ENCODE results near the gene FGFRL1.
"Not testable (repeated sequence)": the region's sequence is repeated elsewhere in the genome, so short reads cannot be mapped to it uniquely, and the experiment has no call there.

FGFRL1 gene

DNA sequence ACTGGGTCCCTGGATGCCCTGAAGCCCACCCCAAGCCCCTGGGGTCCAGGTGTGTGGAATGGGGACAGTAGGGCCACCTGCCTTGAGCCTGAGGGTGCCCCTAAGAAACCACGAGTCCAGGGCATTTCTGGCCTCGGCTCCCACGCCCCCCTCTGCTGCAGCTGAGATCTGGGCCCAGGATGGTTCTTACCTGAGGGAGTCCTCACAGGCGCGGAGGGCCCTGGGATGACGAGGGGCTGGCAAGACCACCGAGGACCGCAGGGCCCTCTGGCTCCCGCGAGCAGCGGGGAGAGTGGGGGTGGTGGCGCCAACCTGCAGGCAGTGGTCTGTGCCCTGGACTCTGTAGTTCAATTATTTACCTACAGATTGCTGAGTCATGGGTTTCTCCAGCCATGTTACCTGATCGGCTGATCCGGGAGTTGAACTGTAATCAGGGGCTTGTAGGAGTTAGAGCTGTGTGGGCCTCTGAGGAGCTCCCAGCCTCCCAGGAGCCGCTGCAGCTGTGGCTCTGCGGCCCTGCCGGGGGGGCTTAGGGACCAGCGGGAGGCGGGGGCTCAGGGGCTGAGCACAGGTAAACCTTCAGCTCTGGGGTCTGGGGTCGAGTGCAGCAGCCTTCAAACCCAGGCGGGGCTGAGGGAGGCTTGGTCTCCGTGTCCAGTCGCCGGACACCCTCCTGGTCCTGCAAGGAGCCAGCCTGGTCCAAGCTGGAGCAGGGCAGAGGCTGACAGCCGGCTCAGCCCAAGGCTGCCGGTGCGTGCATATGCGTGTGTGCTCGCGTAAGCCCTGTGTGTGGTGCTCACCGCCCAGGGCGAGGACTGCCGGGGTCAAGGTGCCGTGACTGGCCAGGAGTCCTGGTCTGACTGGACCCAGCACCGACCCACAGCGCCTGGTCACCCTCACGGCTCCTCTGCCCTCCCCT, 18.1 kb upstream of the FGFRL1 start, which contains the start of gene SLC26A1:
SLC26A1 (minus strand) TSS at position 294 of the 919 bp plus-strand sequence. CDS start 1,701 bp downstream, outside the sequence.
- DNase-seq: no peak

DNA sequence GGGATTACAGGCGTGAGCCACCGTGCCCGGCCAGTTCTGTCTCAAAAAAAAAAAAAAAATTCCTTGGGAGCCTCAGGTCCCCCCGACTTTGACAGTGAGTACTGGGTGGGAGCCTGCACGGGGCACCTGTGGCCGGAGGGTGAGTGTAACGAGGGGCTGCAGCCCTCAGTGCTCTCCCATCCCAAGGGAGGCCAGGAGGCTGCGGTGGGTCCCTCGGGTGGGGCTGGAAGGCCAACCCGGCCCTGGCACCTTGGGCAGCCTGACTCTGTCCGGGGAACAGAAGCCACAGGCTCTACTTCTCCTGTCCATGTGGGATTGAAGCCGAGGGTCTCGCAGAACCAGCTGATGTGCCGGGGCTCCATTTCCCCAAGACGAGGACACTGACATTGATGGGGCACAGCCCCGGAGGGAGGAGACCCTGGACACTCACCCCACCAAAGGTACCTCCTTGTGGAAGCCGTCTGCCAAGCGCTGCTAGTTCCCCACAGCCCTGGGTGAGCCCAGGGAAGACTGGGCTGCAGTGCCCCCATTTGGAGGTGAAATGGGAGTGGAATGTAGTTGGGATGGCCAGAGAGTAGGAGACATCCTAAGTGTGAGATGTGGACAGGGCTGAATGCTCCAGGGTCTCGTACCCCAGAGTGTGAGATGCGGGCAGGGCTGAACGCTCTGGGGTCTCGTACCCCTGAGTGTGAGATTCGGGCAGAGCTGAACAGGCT, 16.0 kb upstream of the FGFRL1 start:
- no peak for DNase-seq

DNA sequence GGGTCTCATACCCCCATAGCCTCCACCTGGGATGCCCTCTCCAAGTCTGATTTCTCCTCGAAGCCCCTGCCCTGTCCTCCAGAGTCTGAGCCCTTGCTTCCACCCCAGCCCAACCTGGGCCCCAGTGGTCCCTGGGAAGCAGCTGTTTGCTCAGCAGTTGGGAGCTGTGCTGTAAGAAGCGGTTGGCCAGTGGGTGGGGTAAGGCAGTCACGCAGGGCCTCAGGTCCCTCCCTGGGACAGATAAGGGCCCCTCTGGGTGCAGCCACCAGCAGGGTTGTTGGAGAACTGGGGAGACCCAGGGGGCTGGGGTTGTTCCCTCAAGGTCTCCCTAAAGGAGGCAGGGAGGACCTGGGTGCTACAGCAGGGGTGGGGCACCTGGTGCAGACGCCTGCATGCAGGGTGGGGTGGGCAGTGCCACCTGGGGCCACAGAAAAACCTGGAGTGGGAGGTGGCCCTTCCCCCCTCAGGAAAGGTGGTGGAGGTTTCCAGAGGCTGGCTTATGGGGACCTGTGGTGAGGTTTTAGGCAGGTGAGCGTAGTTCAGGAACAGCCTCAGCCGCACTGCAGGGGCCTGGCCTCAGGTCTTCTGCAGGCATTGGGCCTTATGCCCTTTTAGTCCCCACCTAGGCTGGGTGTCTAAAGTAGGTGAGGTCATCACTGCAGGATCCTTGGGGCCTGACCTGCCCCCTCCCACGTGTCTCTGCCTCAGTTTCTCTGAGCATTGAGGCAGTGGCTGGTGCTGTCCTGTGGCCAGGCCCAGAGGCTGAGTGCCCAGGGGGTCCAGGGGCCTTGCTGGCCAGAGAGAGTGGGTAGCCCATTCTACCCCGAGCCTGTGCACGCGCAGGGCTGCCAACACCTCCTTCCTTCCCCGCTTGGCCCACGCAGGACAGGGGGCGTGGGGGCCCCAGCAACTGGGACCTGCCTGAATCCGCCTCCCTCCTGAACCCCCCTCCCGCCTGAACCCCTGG, 15.1 kb upstream of the FGFRL1 start:
- DNase-seq: no peak

DNA sequence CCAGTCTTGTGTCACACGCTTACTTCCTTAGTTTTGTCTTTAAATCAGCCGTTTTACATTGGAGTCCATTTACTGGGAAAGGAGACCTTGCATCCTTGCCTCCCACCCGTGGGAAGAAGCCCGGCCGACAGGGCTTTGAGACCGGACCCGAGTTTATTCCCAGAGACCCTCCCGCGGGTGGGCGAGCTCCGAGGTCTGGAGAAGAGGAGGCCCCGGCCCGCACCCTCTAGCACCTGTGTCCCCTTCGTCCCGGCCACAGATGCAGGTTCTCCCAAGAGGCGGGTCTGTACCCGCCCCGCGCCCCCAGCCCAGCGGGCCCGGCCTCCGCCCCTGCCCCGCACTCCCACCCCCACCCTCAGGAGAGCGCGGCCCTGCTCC, 14.4 kb upstream of the FGFRL1 start:
- DNase-seq: no peak

DNA sequence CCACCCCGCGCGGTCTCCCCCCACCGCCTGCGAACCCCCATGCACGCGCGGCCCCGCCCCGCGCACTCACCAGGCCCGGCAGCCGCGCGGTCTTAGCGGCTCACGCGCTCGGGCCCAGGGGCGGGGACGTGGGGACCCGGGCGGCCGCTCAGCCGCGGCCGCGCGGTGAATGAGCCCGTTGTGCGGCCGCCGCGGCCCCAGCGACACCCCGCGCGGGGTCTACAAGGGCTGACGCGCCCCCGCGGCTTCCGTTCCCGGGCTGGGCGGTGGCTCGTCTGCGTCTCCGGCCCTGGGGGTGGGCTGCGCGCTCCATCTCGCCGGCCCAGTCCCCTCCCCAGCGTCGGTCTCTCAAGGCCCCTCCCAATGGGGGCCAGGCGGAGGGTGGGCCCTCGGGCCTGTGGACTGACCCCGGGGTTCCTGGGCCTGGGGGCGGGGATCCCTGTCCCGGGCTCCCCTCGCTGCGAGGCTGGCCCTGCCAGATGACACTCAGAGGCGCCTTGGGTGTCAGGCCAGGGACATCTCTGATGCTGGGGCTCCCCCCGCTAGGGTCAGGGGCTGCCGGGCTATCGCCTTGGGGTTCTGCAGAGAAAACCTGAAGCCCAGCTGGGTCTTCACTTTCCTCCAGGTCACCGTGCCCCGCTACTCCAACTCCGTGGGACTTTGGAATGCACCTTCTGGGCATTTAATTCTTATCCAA, 13.9 kb upstream of the FGFRL1 start:
- DNase-seq: no peak

DNA sequence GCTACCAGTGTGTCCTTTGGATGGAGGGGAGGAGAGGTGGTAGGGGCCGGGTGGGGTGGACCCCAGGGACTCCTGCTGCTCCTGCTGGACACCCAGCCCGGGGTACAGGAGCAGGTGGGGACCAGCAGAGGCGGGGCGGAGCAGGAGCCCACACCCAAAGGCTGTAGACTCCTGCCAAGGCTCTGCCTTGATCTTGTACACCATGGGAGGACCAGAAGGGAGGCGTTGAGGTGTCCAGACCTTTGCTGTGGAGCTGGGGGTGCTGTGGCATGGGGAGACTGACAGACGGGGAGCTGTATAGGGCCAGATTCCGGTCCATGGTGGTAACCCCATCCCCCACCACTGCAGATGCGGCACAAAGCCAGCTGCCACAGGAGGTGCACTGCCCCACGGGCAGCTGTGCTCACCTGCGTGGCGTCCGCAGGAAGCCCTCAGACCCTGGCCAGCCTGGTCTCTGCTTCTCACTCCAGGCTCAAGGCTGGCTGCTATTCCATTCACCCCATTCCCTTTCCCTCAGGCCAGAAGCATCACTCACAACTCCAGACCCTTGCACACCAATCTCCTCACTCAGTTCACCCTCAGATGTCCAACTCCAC, 13.2 kb upstream of the FGFRL1 start:
- DNase-seq: no peak

DNA sequence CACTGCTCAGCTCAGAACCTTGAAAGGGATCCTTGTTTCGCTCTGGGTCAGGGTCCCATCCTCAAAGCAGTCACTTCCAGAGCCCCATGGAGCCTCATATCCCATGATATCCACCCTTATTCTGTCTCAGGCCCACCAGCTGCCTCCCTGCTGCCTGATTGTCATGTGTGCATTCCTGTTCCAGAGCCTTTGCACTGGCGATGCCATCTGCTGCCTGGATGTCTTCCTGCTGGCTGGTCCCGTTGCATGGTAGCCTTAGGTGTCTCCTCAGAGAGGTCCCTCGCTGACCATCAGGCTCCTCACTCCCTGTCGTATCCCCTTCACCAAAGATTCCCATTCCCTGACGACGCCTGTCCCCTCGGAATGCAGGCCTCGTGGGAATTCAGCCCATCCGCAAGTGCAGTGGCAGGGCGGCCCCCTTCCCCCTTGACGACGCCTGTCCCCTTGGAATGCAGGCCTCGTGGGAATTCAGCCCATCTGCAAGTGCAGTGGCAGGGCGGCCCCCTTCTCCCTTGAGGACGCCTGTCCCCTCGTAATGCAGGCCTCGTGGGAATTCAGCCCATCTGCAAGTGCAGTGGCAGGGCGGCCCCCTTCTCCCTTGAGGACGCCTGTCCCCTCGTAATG, 12.1 kb upstream of the FGFRL1 start:
- not testable (repeated sequence) for DNase-seq

DNA sequence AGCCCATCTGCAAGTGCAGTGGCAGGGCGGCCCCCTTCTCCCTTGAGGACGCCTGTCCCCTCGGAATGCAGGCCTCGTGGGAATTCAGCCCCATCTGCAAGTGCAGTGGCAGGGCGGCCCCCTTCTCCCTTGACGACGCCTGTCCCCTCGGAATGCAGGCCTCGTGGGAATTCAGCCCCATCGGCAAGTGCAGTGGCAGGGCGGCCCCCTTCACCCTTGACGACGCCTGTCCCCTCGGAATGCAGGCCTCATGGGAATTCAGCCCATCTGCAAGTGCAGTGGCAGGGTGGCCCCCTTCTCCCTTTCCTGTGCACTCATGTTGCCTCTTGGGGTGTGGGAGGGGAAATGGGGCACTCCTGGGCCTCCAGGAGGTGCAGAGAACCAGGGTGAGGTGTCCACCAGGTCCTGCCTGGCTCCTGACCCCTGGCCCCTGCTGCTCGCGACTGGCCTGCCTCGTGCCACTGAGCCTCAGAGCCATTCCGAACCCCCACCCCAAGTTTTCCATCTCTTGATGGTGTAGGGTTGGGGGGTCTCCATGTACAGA, 11.5 kb upstream of the FGFRL1 start:
- no peak for DNase-seq

DNA sequence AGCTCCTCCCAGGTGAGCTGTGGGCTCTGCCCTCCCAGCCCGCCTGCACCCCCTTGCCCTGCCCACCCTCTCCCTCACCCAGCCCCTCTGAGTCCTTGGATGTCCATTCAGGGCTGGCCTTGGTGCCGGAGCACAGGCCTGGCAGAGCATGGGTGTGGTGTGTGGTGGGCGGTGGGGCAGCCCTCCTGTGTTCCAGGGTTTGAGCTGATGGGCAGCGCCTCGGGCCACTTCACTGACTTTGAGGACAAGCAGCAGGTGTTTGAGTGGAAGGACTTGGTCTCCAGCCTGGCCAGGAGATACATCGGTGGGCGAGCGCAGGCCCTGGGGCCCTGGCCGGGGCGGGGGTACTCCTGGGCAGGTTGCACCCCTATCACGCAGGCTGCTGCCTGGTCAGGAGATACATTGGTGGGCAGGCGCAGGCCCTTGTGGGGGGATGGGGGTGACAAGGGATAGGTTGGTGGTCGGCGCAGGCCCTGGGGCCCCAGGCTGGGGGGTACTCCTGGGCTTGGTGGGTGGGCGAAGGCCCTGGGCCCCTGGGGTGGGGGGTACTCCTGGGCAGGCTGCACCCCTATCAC, 10.7 kb upstream of the FGFRL1 start:
- no peak for DNase-seq

DNA sequence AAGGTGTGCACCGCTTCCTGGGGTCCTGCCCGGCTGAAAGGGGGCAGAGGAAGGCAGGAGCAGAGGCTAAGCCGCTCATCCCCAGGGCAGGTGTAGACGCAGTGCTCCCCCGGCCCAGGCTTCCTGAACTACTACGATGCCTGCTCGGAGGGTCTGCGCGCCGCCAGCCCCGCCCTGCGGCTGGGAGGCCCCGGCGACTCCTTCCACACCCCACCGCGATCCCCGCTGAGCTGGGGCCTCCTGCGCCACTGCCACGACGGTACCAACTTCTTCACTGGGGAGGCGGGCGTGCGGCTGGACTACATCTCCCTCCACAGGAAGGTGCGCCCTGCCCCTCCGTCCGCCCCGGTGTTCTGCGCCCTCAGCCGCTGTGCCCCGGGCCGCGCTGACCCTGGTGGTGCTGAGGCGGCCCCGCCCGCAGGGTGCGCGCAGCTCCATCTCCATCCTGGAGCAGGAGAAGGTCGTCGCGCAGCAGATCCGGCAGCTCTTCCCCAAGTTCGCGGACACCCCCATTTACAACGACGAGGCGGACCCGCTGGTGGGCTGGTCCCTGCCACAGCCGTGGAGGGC, 9.8 kb upstream of the FGFRL1 start:
- DNase-seq: no peak

DNA sequence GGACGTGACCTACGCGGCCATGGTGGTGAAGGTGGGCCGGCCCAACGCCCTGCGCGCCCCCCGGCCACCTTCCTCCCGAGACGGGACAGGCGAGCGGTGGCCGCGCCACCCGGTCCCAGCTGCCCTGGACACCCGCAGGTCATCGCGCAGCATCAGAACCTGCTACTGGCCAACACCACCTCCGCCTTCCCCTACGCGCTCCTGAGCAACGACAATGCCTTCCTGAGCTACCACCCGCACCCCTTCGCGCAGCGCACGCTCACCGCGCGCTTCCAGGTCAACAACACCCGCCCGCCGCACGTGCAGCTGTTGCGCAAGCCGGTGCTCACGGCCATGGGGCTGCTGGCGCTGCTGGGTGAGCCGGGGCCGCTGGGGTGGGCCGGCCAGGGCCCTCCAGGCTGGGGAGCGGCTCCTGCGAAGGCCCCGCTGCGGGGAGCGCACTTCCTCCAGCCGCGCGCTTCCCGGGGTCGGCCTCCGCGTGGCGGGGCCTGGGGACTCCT, 9.2 kb upstream of the FGFRL1 start:
- no peak for DNase-seq

DNA sequence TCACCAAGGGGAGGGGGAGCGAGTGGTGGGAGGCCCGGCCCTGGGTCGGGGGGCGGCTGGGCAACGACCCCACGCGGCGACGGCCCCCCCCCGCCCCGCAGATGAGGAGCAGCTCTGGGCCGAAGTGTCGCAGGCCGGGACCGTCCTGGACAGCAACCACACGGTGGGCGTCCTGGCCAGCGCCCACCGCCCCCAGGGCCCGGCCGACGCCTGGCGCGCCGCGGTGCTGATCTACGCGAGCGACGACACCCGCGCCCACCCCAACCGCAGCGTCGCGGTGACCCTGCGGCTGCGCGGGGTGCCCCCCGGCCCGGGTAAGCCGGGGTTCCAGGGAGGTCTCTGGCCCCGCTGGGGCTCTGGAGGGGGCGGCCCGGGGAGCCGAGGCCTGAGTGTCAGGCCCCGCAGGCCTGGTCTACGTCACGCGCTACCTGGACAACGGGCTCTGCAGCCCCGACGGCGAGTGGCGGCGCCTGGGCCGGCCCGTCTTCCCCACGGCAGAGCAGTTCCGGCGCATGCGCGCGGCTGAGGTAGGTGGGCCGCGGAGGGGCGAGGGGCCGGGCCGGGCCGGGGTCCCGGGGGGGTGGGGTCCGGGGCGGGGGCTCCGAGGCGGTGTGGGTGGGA, 8.7 kb upstream of the FGFRL1 start:
- no peak for DNase-seq

DNA sequence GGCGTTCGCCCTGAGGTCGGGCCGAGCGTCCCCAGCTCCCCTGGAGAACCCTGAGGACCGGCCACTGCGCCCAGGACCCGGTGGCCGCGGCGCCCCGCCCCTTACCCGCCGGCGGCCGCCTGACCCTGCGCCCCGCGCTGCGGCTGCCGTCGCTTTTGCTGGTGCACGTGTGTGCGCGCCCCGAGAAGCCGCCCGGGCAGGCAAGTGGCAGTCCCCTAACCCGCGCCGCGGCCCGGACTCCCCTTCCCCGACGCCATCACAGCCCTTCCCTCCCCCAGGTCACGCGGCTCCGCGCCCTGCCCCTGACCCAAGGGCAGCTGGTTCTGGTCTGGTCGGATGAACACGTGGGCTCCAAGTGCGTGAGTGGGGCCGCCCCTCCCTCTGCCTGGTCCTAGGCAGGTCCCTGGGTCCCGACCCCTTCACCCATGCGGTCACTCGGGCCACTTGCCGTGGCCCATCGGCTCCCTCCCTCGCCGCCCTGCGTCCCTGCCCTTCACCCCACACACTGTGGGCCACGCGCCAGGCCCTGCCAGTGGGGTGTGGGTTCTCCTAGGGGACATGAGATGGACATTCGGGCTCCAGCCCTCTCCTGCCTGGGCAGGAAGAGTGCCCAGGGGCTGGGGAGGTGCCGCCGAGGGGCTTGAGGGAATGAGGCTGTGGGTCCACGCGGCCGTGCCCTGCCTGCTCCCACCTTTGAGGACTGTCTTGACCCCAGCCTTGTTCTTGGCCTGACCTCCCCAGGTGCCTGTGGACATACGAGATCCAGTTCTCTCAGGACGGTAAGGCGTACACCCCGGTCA, 8.0 kb upstream of the FGFRL1 start:
- no peak for DNase-seq

DNA sequence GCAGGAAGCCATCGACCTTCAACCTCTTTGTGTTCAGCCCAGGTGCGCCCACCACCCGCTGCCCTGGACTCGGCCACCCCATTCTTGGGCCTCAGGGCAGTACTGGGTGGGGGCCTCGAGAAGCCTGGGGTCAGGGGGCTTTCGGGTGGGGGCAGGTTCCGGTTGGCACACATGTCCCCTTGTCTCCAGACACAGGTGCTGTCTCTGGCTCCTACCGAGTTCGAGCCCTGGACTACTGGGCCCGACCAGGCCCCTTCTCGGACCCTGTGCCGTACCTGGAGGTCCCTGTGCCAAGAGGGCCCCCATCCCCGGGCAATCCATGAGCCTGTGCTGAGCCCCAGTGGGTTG, 7.4 kb upstream of the FGFRL1 start:
- no peak for DNase-seq

DNA sequence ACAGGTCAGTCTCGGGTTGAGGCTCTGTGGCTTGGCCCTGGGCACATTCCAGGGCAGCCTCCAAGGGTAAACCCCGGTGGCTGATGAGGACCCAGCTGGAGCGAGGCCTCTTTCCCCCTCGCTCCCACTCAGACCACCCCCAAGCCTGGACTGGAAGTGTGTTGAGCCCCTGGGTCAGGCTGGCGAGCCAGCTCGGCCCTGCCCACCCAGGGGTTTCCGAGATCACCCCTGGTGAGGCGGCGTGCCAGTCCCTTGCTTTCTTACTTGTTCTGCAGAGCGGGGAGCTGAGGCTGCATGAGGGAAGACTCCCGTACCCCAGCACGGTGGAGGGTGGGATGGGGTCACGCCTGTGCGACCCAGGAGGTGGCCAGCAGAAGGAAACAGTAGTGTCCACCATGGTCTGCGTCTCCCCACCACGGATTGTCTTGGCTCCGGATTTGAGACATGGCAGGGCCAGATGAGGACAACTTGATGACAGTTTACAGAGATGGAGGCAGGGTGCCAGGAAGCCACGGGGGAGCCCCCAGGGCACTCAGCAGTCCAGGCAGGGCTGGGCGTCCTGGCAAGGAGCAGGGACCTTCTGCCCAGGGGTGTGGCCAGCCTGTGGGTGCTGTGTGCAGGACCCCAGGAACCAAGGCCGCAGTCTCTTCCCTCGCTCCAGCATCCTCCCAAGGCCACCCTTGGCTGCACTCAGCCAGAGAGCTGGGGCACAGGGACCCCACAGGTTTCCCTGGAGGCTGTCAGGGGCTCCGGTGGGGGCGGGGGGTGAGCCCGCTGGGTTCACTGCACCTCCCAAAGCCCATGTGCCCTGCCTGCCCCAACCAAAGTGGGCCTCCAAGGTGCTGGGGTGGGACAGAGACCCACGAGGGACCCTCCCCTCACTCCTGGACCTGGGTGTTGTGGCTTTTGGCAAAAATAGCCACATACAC, 6.6 kb upstream of the FGFRL1 start:
- no peak for DNase-seq

DNA sequence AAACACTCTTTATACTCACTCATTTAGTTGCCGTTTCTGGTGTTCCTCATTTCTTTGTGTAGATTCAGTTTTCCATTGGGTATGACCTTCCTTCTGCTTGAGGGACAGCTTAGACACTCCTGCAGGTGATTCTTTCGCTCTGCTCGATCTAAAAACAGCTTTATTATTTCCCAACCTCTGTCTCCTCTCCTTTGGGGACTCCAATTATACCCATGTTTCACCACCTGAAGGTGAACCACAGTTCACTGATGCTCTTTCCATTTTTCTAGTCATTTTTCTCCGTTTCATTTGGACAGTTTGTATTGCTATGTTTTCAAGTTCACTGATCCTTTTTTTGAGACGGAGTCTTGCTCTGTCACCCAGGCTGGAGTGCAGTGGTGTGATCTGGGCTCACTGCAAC, 4.6 kb upstream of the FGFRL1 start:
- DNase-seq: no peak

DNA sequence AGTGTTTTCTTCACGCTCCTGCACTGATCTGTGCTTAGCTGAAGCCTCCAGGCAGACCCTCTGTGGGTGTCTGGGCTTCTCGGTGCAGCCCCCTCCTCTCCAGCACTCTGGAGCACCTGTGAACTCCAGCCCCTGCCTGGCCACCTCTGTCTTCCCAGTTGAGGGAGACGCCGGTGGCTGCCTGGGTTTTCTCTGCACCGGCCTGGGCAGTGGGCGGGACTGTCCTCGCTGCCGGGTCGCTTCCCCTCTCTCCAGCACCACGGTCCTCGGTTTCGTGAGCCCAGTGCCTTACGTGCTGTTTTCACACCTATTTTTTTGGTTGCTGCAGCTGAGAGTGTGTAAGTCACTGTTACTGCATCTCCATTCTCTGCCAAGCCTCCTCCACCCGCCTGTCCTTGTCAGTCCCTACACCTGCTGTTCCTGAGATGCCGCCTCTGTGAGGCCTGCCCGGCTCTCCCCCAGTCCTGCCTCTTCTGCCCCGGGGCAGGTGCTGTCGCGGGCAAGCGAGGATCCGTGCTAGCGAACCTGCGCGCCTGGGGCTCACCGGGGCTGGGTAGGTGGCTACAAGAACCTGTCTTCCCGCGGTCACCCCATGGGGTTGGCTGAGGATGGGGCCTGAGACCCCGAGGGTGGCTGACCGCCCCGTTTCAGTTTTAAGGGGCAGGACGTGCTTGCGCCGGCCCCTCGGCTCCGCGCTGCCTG, 2.4 kb upstream of the FGFRL1 start:
- no peak for DNase-seq

All from amniotic stem cell (primary cell).